Measurements from ENCODE around the gene GPR31.

GPR31 gene

GRCh38 chr6:167121335-167121841 lies 36.4 kb downstream of the GPR31 start:
- no peak overlapping the region for H3K27ac ChIP-seq
- no peak for TF ChIP-seq CTCF (conservative IDR thresholded peaks at IDR 0.05; ENCODE audit: low read depth)
- ChIA-PET POLR2A (ENCODE audit: low non-redundant PET) (no interaction called here), CTCF (interaction anchor here (1.6 kb wide), 1 partner anchor 76 kb away, joined by 4 read pairs; no protein-coding TSS in a partner anchor)
- DNase-seq (ENCODE audit: low spot score): no peak

GRCh38 chr6:167120583-167120903 lies 37.2 kb downstream of the GPR31 start:
- ChIA-PET POLR2A (ENCODE audit: low non-redundant PET) (no interaction called here), CTCF (interaction anchor here (1.6 kb wide), 1 partner anchor 75 kb away, joined by 4 read pairs; no protein-coding TSS in a partner anchor)
- TF ChIP-seq CTCF (conservative IDR thresholded peaks at IDR 0.05; ENCODE audit: low read depth): no peak
- no peak for DNase-seq (ENCODE audit: low spot score)
- H3K27ac ChIP-seq: no peak overlapping the region

GRCh38 chr6:167119670-167120582 lies 37.9 kb downstream of the GPR31 start:
- POLR2A ChIA-PET (ENCODE audit: low non-redundant PET): no interaction called here
- CTCF ChIA-PET: interaction anchor here (1.6 kb wide), 1 partner anchor 74 kb away, joined by 4 read pairs; no protein-coding TSS in a partner anchor
- TF ChIP-seq CTCF (conservative IDR thresholded peaks at IDR 0.05; ENCODE audit: low read depth): no peak
- H3K27ac ChIP-seq: no peak overlapping the region
- no peak for DNase-seq (ENCODE audit: low spot score)

GRCh38 chr6:167118839-167119238 lies 38.9 kb downstream of the GPR31 start:
- no peak for DNase-seq (ENCODE audit: low spot score)
- ChIA-PET CTCF (no interaction called here), POLR2A (ENCODE audit: low non-redundant PET) (no interaction called here)
- no peak for TF ChIP-seq CTCF (conservative IDR thresholded peaks at IDR 0.05; ENCODE audit: low read depth)
- no peak overlapping the region for H3K27ac ChIP-seq

GRCh38 chr6:167118006-167118405 lies 39.8 kb downstream of the GPR31 start:
- H3K27ac ChIP-seq: no peak overlapping the region
- ChIA-PET CTCF (no interaction called here), POLR2A (ENCODE audit: low non-redundant PET) (no interaction called here)
- TF ChIP-seq CTCF (conservative IDR thresholded peaks at IDR 0.05; ENCODE audit: low read depth): no peak
- no peak for DNase-seq (ENCODE audit: low spot score)

GRCh38 chr6:167116838-167117228 lies 40.9 kb downstream of the GPR31 start:
- POLR2A ChIA-PET (ENCODE audit: low non-redundant PET): no interaction called here
- no peak overlapping the region for H3K27ac ChIP-seq
- CTCF ChIA-PET: no interaction called here
- no peak for DNase-seq (ENCODE audit: low spot score)
- TF ChIP-seq CTCF (conservative IDR thresholded peaks at IDR 0.05; ENCODE audit: low read depth): no peak

Data from RWPE1 (cell line).